Thyroid gland (tissue), 4 donors: ENCODE data around the gene HIP1. TPM values are rescaled to one million over a fixed set of nuclear protein-coding genes. Genes with fewer than 3 reads are reported as not detected.

Experiments used
- DNase-seq, 2 donors: peaks; one replicate each; pipeline ENCODE4 v3.0.0-alpha.2; 2019
- H3K27ac ChIP-seq, 3 donors: fragments of 200-600 bp; sonication (generic); 1 replicate in 2 of 3; 2 replicates in 1 of 3; pipeline ENCODE4 v1.5.1; 2016 to 2019; ENCODE audit warnings: mild to moderate bottlenecking in 1 of 3, moderate library complexity in 1 of 3
- H3K27me3 ChIP-seq: fragments of 200-600 bp; sonication (generic); one replicate; pipeline ENCODE4 v1.5.1; 2019
- H3K36me3 ChIP-seq, 2 donors: fragments of 200-600 bp; sonication (generic); one replicate each; pipeline ENCODE4 v1.5.1; 2016 to 2019
- H3K4me1 ChIP-seq, 2 donors: fragments of 200-600 bp; sonication (generic); one replicate each; pipeline ENCODE4 v1.5.1; 2017 to 2019
- H3K4me3 ChIP-seq, 3 donors: fragments of 200-600 bp; sonication (generic); replicated peaks in 1 of 3; 1 replicate in 2 of 3; 2 replicates in 1 of 3; pipeline ENCODE4 v1.5.1; 2016; ENCODE audit warnings: mild to moderate bottlenecking in 1 of 3
- H3K9me3 ChIP-seq: fragments of 200-600 bp; sonication (generic); one replicate; pipeline ENCODE4 v1.5.1; 2017
- CTCF ChIP-seq, 6 experiments: fragments of 200-600 bp in 3 of 6; fragments of 450-650 bp in 3 of 6; sonication (generic) in 3 of 6; IDR thresholded peaks; one replicate each; pipeline ENCODE4 v1.5.1; 2016 to 2019; ENCODE audit warnings: antibody characterized with exemption in 6 of 6, mild to moderate bottlenecking in 2 of 6, inconsistent platforms in 1 of 6, moderate library complexity in 1 of 6
- POLR2A ChIP-seq, 2 donors: fragments of 450-650 bp; IDR thresholded peaks; one replicate each; pipeline ENCODE4 v1.6.1; 2017; ENCODE audit warnings: antibody characterized with exemption in 2 of 2, mild to moderate bottlenecking in 2 of 2, moderate library complexity in 1 of 2
- WGBS, 2 donors: methylation state at CpG; one replicate each; pipeline ENCODE4 v1.1.5; 2017; 5-methylcytosine and 5-hydroxymethylcytosine counted together
- intact Hi-C: fragments of 100-400 bp; cut with DNase I; formaldehyde crosslinking; loops from one replicate; pipeline ENCODE4 v1.15.1; 2023
- total RNA-seq, 4 donors: library from RNA; depleted of rRNA; stranded (reverse); fragments of >200 nt; gene quantifications; one replicate each; pipeline ENCODE4 v1.2.3, GENCODE V29; 2016

Gene HIP1
- total RNA-seq, 4 donors from 2014 or later = 25.4 to 39.6 (median 28.1) TPM

- H3K27me3 ChIP-seq = no peaks in the 10 kb centered on the region
- H3K9me3 ChIP-seq = no peaks in the 10 kb centered on the region
- TF ChIP-seq POLR2A (IDR thresholded peaks at IDR 0.05) (no peak), CTCF (IDR thresholded peaks at IDR 0.05) (no peak)
- no peak overlapping the region for H3K27ac ChIP-seq
- no peak overlapping the region for H3K4me3 ChIP-seq
- DNase-seq = no peak
- 93 to 97% methylated on average over 2 of the region's 2 CpGs for WGBS, 2 donors
- no peaks in the 10 kb centered on the region for H3K36me3 ChIP-seq
- H3K4me1 ChIP-seq = peaks cover 5 to 6% of the 10 kb centered on the region in 2 donors
- intact Hi-C loops = no loop called here
Measured at GRCh38 chr7:75655536-75655935, 83.2 kb downstream of the HIP1 start.

GRCh38 chr7:75654855-75655254, 83.9 kb downstream of the HIP1 start:
- intact Hi-C loops = no loop called here
- Histone ChIP-seq H3K4me1 (peaks cover 10 to 12% of the 10 kb centered on the region in 2 donors), H3K27me3 (no peaks in the 10 kb centered on the region), H3K27ac (no peak overlapping the region), H3K4me3 (no peak overlapping the region), H3K9me3 (no peaks in the 10 kb centered on the region), H3K36me3 (no peaks in the 10 kb centered on the region)
- 79% methylated on average over 4 of the region's 4 CpGs for WGBS, 2 donors
- TF ChIP-seq CTCF (IDR thresholded peaks at IDR 0.05) (no peak), POLR2A (IDR thresholded peaks at IDR 0.05) (no peak)
- no peak for DNase-seq

GRCh38 chr7:75653651-75654050, 85.1 kb downstream of the HIP1 start:
- no peaks in the 10 kb centered on the region for H3K27me3 ChIP-seq
- no peak overlapping the region for H3K27ac ChIP-seq
- DNase-seq = no peak
- 91 to 95% methylated on average over 6 to 7 of the region's 7 CpGs for WGBS, 2 donors
- H3K9me3 ChIP-seq = no peaks in the 10 kb centered on the region
- intact Hi-C loops = no loop called here
- no peak overlapping the region for H3K4me3 ChIP-seq
- H3K4me1 ChIP-seq = peaks cover 16 to 24% of the 10 kb centered on the region in 2 donors
- no peaks in the 10 kb centered on the region for H3K36me3 ChIP-seq
- TF ChIP-seq CTCF (IDR thresholded peaks at IDR 0.05) (no peak), POLR2A (IDR thresholded peaks at IDR 0.05) (no peak)

- WGBS, 2 donors = 92 to 95% methylated on average over 1 of the region's 1 CpG
- H3K27me3 ChIP-seq = no peaks in the 10 kb centered on the region
- no peak overlapping the region for H3K4me3 ChIP-seq
- TF ChIP-seq CTCF (IDR thresholded peaks at IDR 0.05) = no peak
- TF ChIP-seq POLR2A (IDR thresholded peaks at IDR 0.05) = no peak
- H3K9me3 ChIP-seq = no peaks in the 10 kb centered on the region
- no peak overlapping the region for H3K27ac ChIP-seq
- intact Hi-C loops = no loop called here
- no peaks in the 10 kb centered on the region for H3K36me3 ChIP-seq
- peaks cover 16 to 24% of the 10 kb centered on the region in 2 donors for H3K4me1 ChIP-seq
- DNase-seq = no peak
Measured at GRCh38 chr7:75652788-75653187, 86.0 kb downstream of the HIP1 start.

DNA sequence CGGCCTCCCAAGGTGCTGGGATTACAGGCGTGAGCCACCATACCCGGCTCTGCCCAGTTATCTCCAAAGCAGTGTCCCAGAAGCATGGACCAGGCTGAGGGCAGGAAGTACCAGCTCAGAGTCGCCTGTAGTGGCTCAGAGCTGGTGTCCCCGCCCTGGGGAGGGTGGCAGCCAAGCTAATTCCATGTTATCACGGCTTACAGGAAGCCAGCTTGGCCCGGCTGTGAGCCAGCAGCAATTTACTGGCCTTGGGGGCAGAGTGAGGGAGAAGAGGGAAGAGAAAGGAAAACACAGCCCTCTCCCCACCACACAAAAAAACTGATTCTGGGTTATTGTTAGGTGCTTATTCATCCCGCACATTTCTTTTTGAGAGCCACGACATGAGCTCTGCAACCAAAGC, 88.1 kb downstream of the HIP1 start:
- peaks cover 16 to 24% of the 10 kb centered on the region in 2 donors for H3K4me1 ChIP-seq
- TF ChIP-seq CTCF (IDR thresholded peaks at IDR 0.05) (no peak), POLR2A (IDR thresholded peaks at IDR 0.05) (no peak)
- peak; percentile 41 to 50 for DNase-seq
- WGBS, 2 donors = 28 to 37% methylated on average over 7 to 9 of the region's 9 CpGs
- H3K27me3 ChIP-seq = no peaks in the 10 kb centered on the region
- H3K4me3 ChIP-seq = no peak overlapping the region
- H3K27ac ChIP-seq = peak overlapping the region in 2 of 3 donors; percentile 63 to 81
- no peaks in the 10 kb centered on the region for H3K9me3 ChIP-seq
- no peaks in the 10 kb centered on the region for H3K36me3 ChIP-seq
- intact Hi-C loops = no loop called here
